Prostate gland (tissue), 2 donors: Measurements from ENCODE around the gene TMEM233.

Source experiments
- CTCF ChIP-seq, 4 experiments: fragments of 200-600 bp in 2 of 4; fragments of 450-650 bp in 2 of 4; sonication (generic) in 2 of 4; IDR thresholded peaks; 1 replicate in 3 of 4; 2 replicates in 1 of 4; pipeline ENCODE4 v1.5.1; 2016 to 2019; ENCODE audit warnings: antibody characterized with exemption in 4 of 4, mild to moderate bottlenecking in 2 of 4, moderate library complexity in 2 of 4
- POLR2A ChIP-seq: fragments of 450-650 bp; IDR thresholded peaks from one replicate; pipeline ENCODE4 v1.6.1; 2016; ENCODE audit warnings: antibody characterized with exemption, mild to moderate bottlenecking

DNA sequence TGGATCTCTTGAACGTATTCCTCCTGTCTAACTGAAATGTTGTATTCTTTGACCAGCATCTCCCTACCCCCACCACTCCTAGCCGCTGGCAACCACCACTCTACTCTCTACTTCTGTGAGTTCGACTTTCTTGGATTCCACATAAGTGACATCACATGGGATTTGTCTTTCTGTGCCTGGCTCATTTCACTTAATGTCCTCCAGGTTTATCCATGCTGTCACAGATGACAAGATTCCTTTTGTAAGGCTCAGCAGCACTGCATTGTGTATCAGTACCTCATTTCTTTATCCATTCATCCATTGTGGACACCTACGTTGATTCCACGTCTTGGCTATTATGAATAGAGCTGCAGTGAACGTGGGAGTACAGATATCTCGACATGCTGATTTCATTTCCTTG lies 84.9 kb downstream of the TMEM233 start:
- TF ChIP-seq POLR2A (no peak), CTCF (IDR thresholded peaks at IDR 0.05) (no peak)
